ENCODE measurements around the gene TAF5L.
"Not testable (repeated sequence)": the region's sequence is repeated elsewhere in the genome, so short reads cannot be mapped to it uniquely, and the experiment has no call there.

The TAF5L gene

DNA sequence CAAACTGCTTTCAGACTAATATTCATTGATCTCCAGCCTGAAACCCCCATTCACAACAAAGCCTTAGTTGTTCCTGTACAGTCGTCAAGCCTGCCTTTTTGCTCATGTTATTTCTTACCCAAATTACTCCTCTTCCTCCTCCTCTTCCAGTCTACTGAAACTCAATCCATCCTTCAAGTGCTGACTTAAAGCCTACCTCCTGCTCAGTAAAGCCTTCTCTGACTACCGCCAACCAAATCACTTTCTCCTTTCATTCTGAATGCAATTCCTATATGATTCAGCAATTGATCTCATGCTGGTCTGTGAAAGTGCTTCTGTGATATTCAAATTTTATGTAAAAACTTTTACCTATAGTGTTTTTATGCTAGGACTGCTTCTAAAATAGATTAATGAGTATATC, 18.6 kb downstream of the TAF5L start:
- peaks cover 84% of the 10 kb centered on the region for H3K36me3 ChIP-seq (ENCODE audit: control insufficient read depth, insufficient read depth, low read length)

DNA sequence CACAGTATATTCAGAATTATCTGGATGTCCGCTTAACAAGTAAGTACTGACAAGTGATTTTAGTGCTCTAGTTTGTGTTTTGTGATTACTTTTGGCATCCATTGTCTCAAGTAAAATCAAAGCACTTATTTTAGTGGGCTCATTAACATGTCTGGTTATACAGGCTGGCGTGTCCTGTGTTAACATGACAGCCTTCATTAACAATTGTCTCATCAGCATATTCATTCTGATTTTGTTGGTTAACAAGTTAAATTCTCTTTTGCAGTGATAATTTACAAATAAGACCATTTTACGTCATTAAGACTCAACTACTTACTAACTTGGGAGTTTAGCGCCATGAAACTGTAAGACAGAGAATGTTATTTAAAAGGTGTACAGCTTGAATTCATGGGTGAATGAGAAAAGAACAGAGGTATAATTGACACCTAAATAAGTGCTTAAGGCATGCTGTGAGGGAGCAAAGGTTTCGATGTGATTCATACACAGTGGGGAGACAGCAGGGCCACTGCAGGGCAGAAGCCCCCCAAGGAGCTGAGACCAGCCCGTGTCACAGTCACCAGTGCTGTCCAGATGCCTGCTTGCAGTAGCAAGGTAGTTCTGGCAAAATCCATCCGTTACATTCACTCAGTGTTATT, 22.4 kb downstream of the TAF5L start:
- H3K27ac ChIP-seq (ENCODE audit: low read depth, low read length): no peak overlapping the region
- H3K9me3 ChIP-seq (ENCODE audit: control insufficient read depth, insufficient read depth, low read depth, low read length): no peaks in the 10 kb centered on the region
- no peak overlapping the region for H3K4me3 ChIP-seq (ENCODE audit: low read depth, low read length)
- no peaks in the 10 kb centered on the region for H3K27me3 ChIP-seq (ENCODE audit: control insufficient read depth, insufficient read depth, low read length)
- H3K4me1 ChIP-seq (ENCODE audit: control insufficient read depth, insufficient read depth, low read length): peaks cover 7% of the 10 kb centered on the region
- H3K9ac ChIP-seq (ENCODE audit: low read length): no peak overlapping the region
- peaks cover 73% of the 10 kb centered on the region for H3K36me3 ChIP-seq (ENCODE audit: control insufficient read depth, insufficient read depth, low read length)

More for the DNA sequence above, 18.6 kb downstream of the TAF5L start:
- Histone ChIP-seq H3K4me3 (ENCODE audit: low read depth, low read length) (no peak overlapping the region), H3K4me1 (ENCODE audit: control insufficient read depth, insufficient read depth, low read length) (peaks cover 3% of the 10 kb centered on the region), H3K9me3 (ENCODE audit: control insufficient read depth, insufficient read depth, low read depth, low read length) (no peaks in the 10 kb centered on the region), H3K9ac (ENCODE audit: low read length) (no peak overlapping the region), H3K27me3 (ENCODE audit: control insufficient read depth, insufficient read depth, low read length) (no peaks in the 10 kb centered on the region), H3K27ac (ENCODE audit: low read depth, low read length) (no peak overlapping the region)

DNA sequence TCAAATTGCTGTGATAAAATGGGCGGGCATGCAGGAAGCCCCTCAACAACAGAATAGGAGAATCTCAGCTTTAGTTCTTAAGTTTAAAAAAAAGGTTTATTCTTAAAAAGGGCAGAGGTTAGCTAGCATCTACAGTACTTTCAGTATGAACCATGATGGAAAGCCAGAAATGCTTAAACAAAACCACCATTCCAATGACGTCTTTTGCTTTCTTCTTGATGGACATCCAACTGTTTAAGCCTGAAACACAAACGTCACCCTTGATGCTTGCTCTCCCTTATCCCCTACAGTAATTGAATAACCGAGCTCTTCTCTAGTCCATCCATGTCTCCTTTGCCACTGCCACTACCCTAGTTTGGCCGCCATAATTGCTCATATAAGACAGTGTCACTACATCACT, 25.7 kb downstream of the TAF5L start:
- no peak overlapping the region for H3K27ac ChIP-seq (ENCODE audit: low read depth, low read length)
- no peak overlapping the region for H3K9ac ChIP-seq (ENCODE audit: low read length)
- H3K9me3 ChIP-seq (ENCODE audit: control insufficient read depth, insufficient read depth, low read depth, low read length): no peaks in the 10 kb centered on the region
- no peak overlapping the region for H3K4me3 ChIP-seq (ENCODE audit: low read depth, low read length)
- H3K36me3 ChIP-seq (ENCODE audit: control insufficient read depth, insufficient read depth, low read length): peaks cover 52% of the 10 kb centered on the region
- H3K27me3 ChIP-seq (ENCODE audit: control insufficient read depth, insufficient read depth, low read length): no peaks in the 10 kb centered on the region
- H3K4me1 ChIP-seq (ENCODE audit: control insufficient read depth, insufficient read depth, low read length): peaks cover 4% of the 10 kb centered on the region; the same call in 1 of the 2 replicates

DNA sequence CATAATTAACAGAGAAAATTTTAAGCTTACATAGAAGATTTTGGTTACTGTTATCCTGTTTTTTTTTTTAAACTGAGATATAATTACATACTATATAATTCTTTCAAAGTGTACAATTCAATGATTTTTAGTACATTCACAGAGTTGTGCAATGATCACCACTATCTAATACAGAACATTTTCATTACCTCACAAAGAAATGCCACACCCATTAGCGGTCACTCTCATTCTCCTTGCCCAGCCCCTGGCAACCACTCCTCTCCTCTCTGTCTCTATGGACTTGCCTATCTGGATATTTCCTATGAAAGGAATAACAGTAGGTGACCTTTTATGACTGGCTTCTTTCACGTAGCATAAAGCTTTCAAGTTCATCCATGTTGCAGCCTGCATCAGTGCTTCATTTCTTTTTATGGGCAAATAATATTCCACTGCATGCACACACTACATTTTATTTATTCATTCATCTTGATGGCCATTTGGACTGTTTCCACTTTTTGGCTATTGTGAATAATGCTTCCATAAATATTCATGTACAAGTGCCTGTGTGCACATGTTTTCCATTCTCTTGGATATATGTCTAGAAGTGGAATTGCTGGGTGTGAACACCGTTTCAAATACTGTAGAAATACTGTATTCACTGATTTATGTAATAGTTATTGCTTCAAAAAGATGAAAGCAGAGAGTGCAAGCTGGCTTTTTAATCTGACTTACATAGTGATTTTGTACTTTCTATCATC, 26.5 kb downstream of the TAF5L start:
- H3K4me1 ChIP-seq (ENCODE audit: control insufficient read depth, insufficient read depth, low read length): peaks cover 4% of the 10 kb centered on the region; the same call in 1 of the 2 replicates
- H3K9me3 ChIP-seq (ENCODE audit: control insufficient read depth, insufficient read depth, low read depth, low read length): no peaks in the 10 kb centered on the region
- peaks cover 54% of the 10 kb centered on the region for H3K36me3 ChIP-seq (ENCODE audit: control insufficient read depth, insufficient read depth, low read length)
- no peak overlapping the region for H3K27ac ChIP-seq (ENCODE audit: low read depth, low read length)
- no peaks in the 10 kb centered on the region for H3K27me3 ChIP-seq (ENCODE audit: control insufficient read depth, insufficient read depth, low read length)
- H3K9ac ChIP-seq (ENCODE audit: low read length): no peak overlapping the region
- H3K4me3 ChIP-seq (ENCODE audit: low read depth, low read length): no peak overlapping the region

DNA sequence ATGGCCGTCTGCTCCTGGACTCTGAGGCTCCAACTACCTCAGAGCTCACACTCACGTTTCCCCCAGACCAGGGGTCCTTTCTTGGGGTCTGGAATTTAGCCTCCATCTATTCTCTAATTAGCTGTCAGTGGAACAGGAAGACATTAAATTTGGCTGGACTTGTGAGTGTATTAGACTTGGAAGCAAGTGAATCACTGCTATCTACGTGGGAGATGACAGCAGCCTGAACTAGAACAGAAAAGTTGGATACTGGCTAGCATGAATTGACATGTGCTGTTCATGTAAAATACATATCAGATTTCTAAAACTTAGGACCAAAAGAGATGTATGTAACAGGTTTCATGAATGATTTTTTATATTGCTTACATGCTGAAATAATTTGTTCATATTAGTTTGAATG, 28.0 kb downstream of the TAF5L start:
- Histone ChIP-seq H3K27ac (ENCODE audit: low read depth, low read length) (no peak overlapping the region), H3K36me3 (ENCODE audit: control insufficient read depth, insufficient read depth, low read length) (peaks cover 56% of the 10 kb centered on the region)

DNA sequence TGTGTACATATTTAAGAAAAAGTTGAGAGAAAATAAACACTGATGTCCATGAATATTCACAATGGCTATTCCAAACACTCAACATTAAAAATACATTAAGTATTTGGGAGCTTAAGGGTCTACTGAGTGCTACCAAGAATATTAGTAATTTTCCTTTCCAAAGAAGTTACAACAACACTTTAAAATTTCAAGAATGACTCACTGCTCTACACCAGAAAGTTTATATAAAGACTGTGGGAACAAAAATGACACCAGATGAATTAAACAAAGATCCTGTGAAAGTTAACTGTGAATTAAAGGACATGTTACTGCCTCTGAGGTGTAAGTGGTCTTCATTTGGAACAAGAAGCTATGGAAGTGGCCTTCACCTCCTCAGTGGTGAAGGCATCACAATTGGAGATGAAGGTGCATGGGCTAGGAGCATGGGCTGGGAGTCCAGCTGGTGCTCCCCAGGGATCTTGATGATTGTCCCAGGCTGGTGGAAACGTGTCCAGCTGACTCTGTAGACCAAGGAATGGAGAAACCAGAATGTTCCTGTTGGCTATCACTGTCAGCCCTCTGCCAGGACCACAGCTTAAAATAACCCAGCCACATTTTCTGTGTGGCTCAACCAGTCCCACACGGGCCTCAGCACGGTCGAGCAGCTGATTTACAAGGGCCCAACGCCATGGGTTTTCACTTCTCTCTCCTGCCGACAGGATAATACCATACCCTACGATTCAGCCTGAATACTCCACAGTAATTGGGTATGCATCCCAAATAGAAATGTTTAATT, 28.8 kb downstream of the TAF5L start:
- H3K27me3 ChIP-seq (ENCODE audit: control insufficient read depth, insufficient read depth, low read length): no peaks in the 10 kb centered on the region
- H3K4me3 ChIP-seq (ENCODE audit: low read depth, low read length): no peak overlapping the region
- no peak overlapping the region for H3K27ac ChIP-seq (ENCODE audit: low read depth, low read length)
- peaks cover 4% of the 10 kb centered on the region; the same call in 1 of the 2 replicates for H3K4me1 ChIP-seq (ENCODE audit: control insufficient read depth, insufficient read depth, low read length)
- no peaks in the 10 kb centered on the region for H3K9me3 ChIP-seq (ENCODE audit: control insufficient read depth, insufficient read depth, low read depth, low read length)
- peaks cover 48% of the 10 kb centered on the region for H3K36me3 ChIP-seq (ENCODE audit: control insufficient read depth, insufficient read depth, low read length)
- H3K9ac ChIP-seq (ENCODE audit: low read length): no peak overlapping the region

More for the DNA sequence above, 28.0 kb downstream of the TAF5L start:
- Histone ChIP-seq H3K4me1 (ENCODE audit: control insufficient read depth, insufficient read depth, low read length) (peaks cover 4% of the 10 kb centered on the region; the same call in 1 of the 2 replicates), H3K9me3 (ENCODE audit: control insufficient read depth, insufficient read depth, low read depth, low read length) (no peaks in the 10 kb centered on the region), H3K9ac (ENCODE audit: low read length) (no peak overlapping the region), H3K4me3 (ENCODE audit: low read depth, low read length) (no peak overlapping the region), H3K27me3 (ENCODE audit: control insufficient read depth, insufficient read depth, low read length) (no peaks in the 10 kb centered on the region)

DNA sequence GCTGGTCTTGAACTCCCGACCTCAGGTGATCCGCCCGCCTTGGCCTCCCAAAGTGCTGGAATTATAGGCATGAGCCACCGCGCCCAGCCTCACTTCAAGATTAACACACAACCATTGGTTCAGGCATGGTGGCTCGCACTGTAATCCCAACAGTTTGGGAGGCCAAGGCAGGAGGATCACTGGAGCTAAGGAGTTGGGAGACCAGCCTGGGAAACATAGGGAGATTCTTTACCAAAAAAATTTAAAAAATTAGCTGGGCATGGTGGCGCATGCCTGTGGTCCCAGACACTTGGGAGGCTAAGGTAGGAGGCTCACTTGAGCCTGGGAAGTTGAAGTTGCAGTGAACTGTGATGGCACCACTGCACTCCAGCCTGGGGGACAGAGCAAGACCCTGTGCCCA, 30.0 kb downstream of the TAF5L start:
- not testable (repeated sequence) for H3K4me3 ChIP-seq (ENCODE audit: low read depth, low read length); H3K27me3 ChIP-seq (ENCODE audit: control insufficient read depth, insufficient read depth, low read length); H3K9ac ChIP-seq (ENCODE audit: low read length); H3K27ac ChIP-seq (ENCODE audit: low read depth, low read length); H3K9me3 ChIP-seq (ENCODE audit: control insufficient read depth, insufficient read depth, low read depth, low read length); H3K4me1 ChIP-seq (ENCODE audit: control insufficient read depth, insufficient read depth, low read length)
- H3K36me3 ChIP-seq (ENCODE audit: control insufficient read depth, insufficient read depth, low read length): peaks cover 36% of the 10 kb centered on the region

DNA sequence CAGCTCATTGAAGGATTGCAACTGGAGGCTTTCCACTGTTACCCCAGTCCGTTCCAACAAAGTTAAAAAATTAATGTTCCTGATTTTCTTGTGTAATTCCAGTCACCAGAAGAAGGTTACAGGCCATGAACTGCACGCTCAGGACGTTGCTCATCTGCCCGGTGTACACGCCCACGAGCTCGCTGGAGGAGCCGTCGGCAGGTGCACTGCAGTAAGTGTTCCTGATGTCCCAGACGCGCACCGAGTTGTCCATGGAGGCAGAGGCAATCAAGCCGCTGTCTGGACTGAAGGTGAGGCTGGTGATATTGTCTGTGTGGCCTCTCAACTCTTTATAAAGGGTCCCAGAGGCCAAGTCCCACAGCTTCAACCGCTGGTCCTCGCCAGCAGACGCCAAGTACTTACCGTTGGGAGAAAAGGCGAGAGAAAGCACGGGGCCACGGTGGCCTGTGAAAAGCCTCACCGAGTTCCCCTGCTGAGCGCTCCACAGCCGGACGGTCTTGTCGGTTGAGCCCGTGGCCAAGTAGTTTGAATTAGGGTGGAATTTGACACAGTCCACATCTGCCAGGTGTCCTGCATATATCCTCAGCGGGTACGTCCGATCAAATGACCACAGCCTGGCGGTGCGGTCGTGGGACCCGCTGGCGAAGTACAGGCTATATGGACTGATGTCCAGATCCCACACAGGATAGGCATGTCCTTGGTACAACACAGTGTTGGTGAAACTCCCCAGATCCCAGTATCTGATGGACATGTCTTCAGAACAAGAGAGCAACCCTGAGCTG, 31.5 kb downstream of the TAF5L start:
- Histone ChIP-seq H3K4me1 (ENCODE audit: control insufficient read depth, insufficient read depth, low read length) (no peaks in the 10 kb centered on the region), H3K9ac (ENCODE audit: low read length) (no peak overlapping the region), H3K36me3 (ENCODE audit: control insufficient read depth, insufficient read depth, low read length) (peaks cover 26% of the 10 kb centered on the region)

DNA sequence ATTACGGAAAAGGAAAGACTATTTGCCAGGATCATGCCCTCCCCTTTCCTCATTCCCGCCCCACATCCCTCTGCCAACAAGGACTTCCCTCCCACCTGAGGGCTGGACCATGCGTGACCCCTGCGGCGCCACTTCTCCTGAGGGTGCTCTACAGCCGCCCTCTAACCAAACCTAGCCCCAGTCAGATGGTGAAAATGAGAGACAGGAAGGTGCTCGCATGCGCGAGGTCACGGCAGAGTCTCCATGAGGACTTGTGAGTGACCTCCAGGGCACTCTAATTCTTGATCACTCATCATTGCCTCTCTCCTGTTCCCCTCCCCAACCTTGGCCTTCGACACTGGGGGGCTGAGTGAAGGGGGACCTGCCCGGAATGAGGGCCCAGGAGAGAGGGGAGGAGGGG, 32.1 kb downstream of the TAF5L start:
- Histone ChIP-seq H3K27me3 (ENCODE audit: control insufficient read depth, insufficient read depth, low read length) (no peaks in the 10 kb centered on the region), H3K4me3 (ENCODE audit: low read depth, low read length) (no peak overlapping the region), H3K9me3 (ENCODE audit: control insufficient read depth, insufficient read depth, low read depth, low read length) (no peaks in the 10 kb centered on the region), H3K36me3 (ENCODE audit: control insufficient read depth, insufficient read depth, low read length) (peaks cover 24% of the 10 kb centered on the region), H3K4me1 (ENCODE audit: control insufficient read depth, insufficient read depth, low read length) (no peaks in the 10 kb centered on the region), H3K27ac (ENCODE audit: low read depth, low read length) (no peak overlapping the region), H3K9ac (ENCODE audit: low read length) (no peak overlapping the region)

More for the DNA sequence above, 31.5 kb downstream of the TAF5L start:
- H3K4me3 ChIP-seq (ENCODE audit: low read depth, low read length): no peak overlapping the region
- no peaks in the 10 kb centered on the region for H3K9me3 ChIP-seq (ENCODE audit: control insufficient read depth, insufficient read depth, low read depth, low read length)
- H3K27me3 ChIP-seq (ENCODE audit: control insufficient read depth, insufficient read depth, low read length): no peaks in the 10 kb centered on the region
- no peak overlapping the region for H3K27ac ChIP-seq (ENCODE audit: low read depth, low read length)

DNA sequence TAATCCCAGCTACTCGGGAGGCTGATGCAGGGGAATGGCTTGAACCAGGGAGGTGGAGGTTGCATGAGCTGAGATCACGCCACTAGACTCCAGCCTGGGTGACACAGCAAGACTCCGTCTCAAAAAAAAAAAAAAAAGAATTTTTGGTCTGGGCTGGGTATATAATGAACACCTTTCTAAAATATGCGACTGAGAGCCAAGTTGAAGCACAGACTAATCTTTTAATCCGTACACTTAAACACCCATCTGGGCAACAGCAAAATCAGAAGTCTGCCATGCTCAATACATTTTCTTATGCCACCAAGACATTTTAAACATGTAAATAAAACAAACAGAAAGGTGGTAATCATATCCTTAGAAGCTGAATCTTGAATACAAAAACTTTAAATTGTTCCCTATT, 35.8 kb downstream of the TAF5L start:
- Histone ChIP-seq H3K4me1 (ENCODE audit: control insufficient read depth, insufficient read depth, low read length) (no peaks in the 10 kb centered on the region), H3K27me3 (ENCODE audit: control insufficient read depth, insufficient read depth, low read length) (no peaks in the 10 kb centered on the region), H3K9me3 (ENCODE audit: control insufficient read depth, insufficient read depth, low read depth, low read length) (no peaks in the 10 kb centered on the region), H3K27ac (ENCODE audit: low read depth, low read length) (no peak overlapping the region), H3K36me3 (ENCODE audit: control insufficient read depth, insufficient read depth, low read length) (peaks cover 19% of the 10 kb centered on the region), H3K9ac (ENCODE audit: low read length) (no peak overlapping the region), H3K4me3 (ENCODE audit: low read depth, low read length) (no peak overlapping the region)
